Ishikawa (cell line): ENCODE measurements around the gene ZNF564.

ENCODE experiments used
- CEBPB ChIP-seq: IDR thresholded peaks from 2 replicates; pipeline ENCODE4 v1.6.1; 2012
- CREB1 ChIP-seq: IDR thresholded peaks from 2 replicates; pipeline ENCODE4 v1.6.1; 2012; ENCODE audit warnings: low read depth
- EGR1 ChIP-seq: IDR thresholded peaks from 2 replicates; pipeline ENCODE4 v1.6.1; 2012
- EP300 ChIP-seq: IDR thresholded peaks from 2 replicates; pipeline ENCODE4 v1.6.1; 2012; ENCODE audit warnings: borderline replicate concordance
- FOXM1 ChIP-seq: IDR thresholded peaks from 2 replicates; pipeline ENCODE4 v1.6.1; 2012; ENCODE audit warnings: low read depth, borderline replicate concordance
- NFIC ChIP-seq: IDR thresholded peaks from 2 replicates; pipeline ENCODE4 v1.6.1; 2012
- RAD21 ChIP-seq: IDR thresholded peaks from 2 replicates; pipeline ENCODE4 v1.6.1; 2012; ENCODE audit warnings: low read depth
- TAF1 ChIP-seq: IDR thresholded peaks from 2 replicates; pipeline ENCODE4 v1.6.1; 2012; ENCODE audit warnings: low read depth, mild to moderate bottlenecking
- TCF12 ChIP-seq: IDR thresholded peaks from 2 replicates; pipeline ENCODE4 v1.6.1; 2012; ENCODE audit warnings: low read depth
- TEAD4 ChIP-seq: IDR thresholded peaks from 2 replicates; pipeline ENCODE4 v1.6.1; 2012
- YY1 ChIP-seq: IDR thresholded peaks from 2 replicates; pipeline ENCODE4 v1.6.1; 2012; ENCODE audit warnings: low read depth
- ZBTB7A ChIP-seq: IDR thresholded peaks from 2 replicates; pipeline ENCODE4 v1.6.1; 2012; ENCODE audit warnings: low read depth
- TF ChIP-seq, protein P1 (sequence below): IDR thresholded peaks from 2 replicates; pipeline ENCODE4 v1.6.1; 2012
- TF ChIP-seq, protein P2 (sequence below): IDR thresholded peaks from 2 replicates; pipeline ENCODE4 v1.6.1; 2012; ENCODE audit warnings: low read depth, mild to moderate bottlenecking
- TF ChIP-seq, protein P3 (sequence below): IDR thresholded peaks from 2 replicates; pipeline ENCODE4 v1.6.1; 2012

ZNF564 gene

DNA sequence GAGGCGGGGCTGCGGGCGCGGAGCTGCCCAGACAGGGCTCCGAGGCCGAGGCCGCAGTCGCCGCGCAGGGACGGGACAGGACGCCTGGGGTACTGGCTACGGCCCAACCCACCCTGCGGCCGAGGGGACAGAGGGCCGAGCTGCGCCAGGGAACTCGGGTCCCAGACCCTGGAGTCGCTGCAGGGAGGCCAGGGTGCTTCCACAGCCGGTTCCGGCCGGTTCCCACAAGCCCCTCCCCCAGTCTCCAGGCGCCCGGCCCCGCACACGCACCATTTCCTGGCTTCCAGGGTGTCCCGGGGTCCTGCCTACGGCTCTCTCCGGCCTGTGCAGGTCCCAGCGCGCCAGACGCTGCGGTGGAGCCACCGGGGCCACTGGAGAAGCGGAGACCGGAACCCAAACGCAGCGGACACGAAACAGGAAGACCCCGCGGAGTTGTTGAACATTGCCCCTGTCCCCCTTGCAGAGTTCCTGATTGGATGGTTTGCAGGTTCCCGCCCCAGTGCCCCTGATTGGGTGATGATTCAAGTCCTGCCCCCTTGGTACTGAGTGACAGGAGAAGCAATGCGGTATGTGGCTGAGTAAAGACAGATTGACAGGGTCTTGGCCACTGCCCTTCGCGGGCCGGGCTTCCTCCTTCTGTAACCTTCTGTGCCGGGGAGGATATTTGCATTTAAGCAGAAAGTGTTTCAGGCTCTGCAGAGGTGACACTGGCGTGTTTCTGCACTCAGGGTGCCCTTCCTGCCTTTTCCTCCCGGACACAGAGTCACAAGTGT, at the start of gene ZNF564:
TSS of gene ZNF564 (minus strand) at position 423 of the 773 bp plus-strand sequence. CDS start at position 273, 150 bp downstream.
- TF ChIP-seq CREB1, result 0 out of 2 replicates have a peak, but pooled peaks have one; percentile 17
- peak; percentile 10; the same call in 1 of the 2 replicates for TF ChIP-seq EP300
- TF ChIP-seq CEBPB, result no peak
- no peak for TF ChIP-seq EGR1
- peak; percentile 39; the same call in 1 of the 2 replicates for TF ChIP-seq YY1
- TF ChIP-seq FOXM1, result no peak
- TF ChIP-seq RAD21, result no peak
- TF ChIP-seq ZBTB7A, result peak; percentile 89
- TF ChIP-seq TEAD4, result 0 out of 2 replicates have a peak, but pooled peaks have one; percentile 4
- 0 out of 2 replicates have a peak, but pooled peaks have one; percentile 48 for TF ChIP-seq TCF12
- TF ChIP-seq TAF1, result peak; percentile 73
- no peak for TF ChIP-seq NFIC
- TF ChIP-seq, protein P1, sequence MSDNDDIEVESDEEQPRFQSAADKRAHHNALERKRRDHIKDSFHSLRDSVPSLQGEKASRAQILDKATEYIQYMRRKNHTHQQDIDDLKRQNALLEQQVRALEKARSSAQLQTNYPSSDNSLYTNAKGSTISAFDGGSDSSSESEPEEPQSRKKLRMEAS, result peak; percentile 17; the same call in 1 of the 2 replicates
- TF ChIP-seq, protein P2, sequence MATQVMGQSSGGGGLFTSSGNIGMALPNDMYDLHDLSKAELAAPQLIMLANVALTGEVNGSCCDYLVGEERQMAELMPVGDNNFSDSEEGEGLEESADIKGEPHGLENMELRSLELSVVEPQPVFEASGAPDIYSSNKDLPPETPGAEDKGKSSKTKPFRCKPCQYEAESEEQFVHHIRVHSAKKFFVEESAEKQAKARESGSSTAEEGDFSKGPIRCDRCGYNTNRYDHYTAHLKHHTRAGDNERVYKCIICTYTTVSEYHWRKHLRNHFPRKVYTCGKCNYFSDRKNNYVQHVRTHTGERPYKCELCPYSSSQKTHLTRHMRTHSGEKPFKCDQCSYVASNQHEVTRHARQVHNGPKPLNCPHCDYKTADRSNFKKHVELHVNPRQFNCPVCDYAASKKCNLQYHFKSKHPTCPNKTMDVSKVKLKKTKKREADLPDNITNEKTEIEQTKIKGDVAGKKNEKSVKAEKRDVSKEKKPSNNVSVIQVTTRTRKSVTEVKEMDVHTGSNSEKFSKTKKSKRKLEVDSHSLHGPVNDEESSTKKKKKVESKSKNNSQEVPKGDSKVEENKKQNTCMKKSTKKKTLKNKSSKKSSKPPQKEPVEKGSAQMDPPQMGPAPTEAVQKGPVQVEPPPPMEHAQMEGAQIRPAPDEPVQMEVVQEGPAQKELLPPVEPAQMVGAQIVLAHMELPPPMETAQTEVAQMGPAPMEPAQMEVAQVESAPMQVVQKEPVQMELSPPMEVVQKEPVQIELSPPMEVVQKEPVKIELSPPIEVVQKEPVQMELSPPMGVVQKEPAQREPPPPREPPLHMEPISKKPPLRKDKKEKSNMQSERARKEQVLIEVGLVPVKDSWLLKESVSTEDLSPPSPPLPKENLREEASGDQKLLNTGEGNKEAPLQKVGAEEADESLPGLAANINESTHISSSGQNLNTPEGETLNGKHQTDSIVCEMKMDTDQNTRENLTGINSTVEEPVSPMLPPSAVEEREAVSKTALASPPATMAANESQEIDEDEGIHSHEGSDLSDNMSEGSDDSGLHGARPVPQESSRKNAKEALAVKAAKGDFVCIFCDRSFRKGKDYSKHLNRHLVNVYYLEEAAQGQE, result no peak
- TF ChIP-seq, protein P3, sequence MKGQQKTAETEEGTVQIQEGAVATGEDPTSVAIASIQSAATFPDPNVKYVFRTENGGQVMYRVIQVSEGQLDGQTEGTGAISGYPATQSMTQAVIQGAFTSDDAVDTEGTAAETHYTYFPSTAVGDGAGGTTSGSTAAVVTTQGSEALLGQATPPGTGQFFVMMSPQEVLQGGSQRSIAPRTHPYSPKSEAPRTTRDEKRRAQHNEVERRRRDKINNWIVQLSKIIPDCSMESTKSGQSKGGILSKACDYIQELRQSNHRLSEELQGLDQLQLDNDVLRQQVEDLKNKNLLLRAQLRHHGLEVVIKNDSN, result no peak

DNA sequence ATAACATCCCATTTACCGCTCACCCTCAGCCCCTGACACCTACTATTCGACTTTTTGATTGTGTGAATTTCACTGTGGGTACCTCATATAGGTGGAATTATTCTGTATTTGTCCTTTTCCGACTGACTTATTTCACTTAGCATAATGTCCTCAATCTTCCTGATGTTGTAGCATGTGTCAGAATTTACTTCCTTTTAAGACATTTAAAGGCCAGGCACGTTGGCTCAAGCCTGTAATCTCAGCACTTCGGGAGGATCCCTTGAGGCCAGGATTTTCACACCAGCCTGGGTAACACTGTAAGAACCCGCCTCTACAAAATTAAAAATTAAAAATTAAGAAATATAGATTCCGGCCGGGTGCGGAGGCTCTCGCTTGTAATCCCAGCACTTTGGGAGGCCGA, 46.3 kb upstream of the ZNF564 start:
- TF ChIP-seq YY1 (no peak), CREB1 (no peak), CEBPB (no peak), FOXM1 (no peak), EP300 (no peak), EGR1 (no peak), TEAD4 (no peak), RAD21 (no peak), NFIC (no peak), ZBTB7A (no peak), TCF12 (no peak), TAF1 (no peak)
- TF ChIP-seq, protein P2, result no peak
- TF ChIP-seq, protein P1, result no peak
- TF ChIP-seq, protein P3, result no peak

DNA sequence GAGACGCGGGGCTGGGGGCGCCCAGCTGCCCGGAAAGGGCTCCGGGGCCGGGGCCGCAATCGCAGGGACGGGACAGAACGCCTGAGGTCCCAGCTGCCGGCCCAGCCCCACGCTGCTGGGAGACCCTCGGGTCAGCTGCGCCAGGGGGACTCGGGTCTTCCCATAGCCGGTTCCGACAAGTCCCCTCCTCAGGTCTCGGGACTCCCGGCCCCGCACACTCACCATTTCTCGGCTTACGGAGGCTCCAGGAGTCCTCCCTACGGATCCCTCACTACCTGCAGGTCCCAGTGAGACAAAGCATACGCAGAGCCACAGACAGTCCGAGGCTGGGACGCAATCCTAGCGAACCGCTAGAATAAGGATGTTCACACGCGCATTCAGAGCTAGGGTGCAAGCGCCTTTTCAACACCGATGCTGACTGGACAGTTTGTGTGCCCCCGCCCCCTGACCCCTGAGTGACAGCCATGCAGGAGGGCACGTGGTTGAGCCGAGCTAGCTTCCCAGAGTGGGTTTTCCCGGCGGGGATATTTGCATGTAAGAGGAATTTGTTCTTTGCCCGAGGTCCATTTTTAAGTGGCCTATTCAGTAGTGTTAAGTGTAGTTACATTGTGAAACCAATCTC, 45.8 kb upstream of the ZNF564 start:
- TF ChIP-seq FOXM1 (no peak), YY1 (no peak), ZBTB7A (no peak), RAD21 (no peak), TCF12 (no peak), NFIC (no peak), CREB1 (no peak), EGR1 (no peak), TEAD4 (no peak), CEBPB (no peak), TAF1 (no peak), EP300 (no peak)
- TF ChIP-seq, protein P2, result no peak
- TF ChIP-seq, protein P3, result no peak
- TF ChIP-seq, protein P1, result no peak
